Activated T-cell treated with anti-CD3 and anti-CD28 coated beads, Interleukin-2, amount 50 U/mL, for 4 hours (primary cell): ENCODE results near the gene SLC7A11. TPM values are rescaled to one million over a fixed set of nuclear protein-coding genes. Genes with fewer than 3 reads are reported as not detected.
"Not testable (repeated sequence)": the region's sequence is repeated elsewhere in the genome, so short reads cannot be mapped to it uniquely, and the experiment has no call there.

ENCODE experiments used
- ATAC-seq, 2 donors: fragments of 200-7000 bp; cut with Tn5 transposase; one replicate each; pipeline ENCODE4 v1.10.0; 2021
- DNase-seq: peaks from one replicate; pipeline ENCODE4 v3.0.0-alpha.2; 2020
- H3K27me3 Mint-ChIP-seq: one replicate; pipeline ENCODE4 v1.8.0; 2021; ENCODE audit warnings: low read depth, mixed read lengths
- H3K36me3 Mint-ChIP-seq: one replicate; pipeline ENCODE4 v1.8.0; 2022; ENCODE audit warnings: mixed read lengths; ENCODE audit not compliant: insufficient read depth
- H3K4me1 Mint-ChIP-seq: one replicate; pipeline ENCODE4 v1.8.0; 2021; ENCODE audit warnings: low read depth, mixed read lengths
- H3K4me3 Mint-ChIP-seq: one replicate; pipeline ENCODE4 v1.8.0; 2021; ENCODE audit warnings: mild to moderate bottlenecking, moderate library complexity, mixed read lengths
- H3K9me3 Mint-ChIP-seq: one replicate; pipeline ENCODE4 v1.8.0; 2021; ENCODE audit warnings: mixed read lengths
- total RNA-seq, 3 donors: library from RNA; stranded (reverse); gene quantifications; one replicate each; pipeline ENCODE4 v1.2.1, GENCODE V29; 2021

Gene SLC7A11
- total RNA-seq, 3 donors from 2014 or later: 0.63 to 1.2 (median 1.0) TPM

DNA sequence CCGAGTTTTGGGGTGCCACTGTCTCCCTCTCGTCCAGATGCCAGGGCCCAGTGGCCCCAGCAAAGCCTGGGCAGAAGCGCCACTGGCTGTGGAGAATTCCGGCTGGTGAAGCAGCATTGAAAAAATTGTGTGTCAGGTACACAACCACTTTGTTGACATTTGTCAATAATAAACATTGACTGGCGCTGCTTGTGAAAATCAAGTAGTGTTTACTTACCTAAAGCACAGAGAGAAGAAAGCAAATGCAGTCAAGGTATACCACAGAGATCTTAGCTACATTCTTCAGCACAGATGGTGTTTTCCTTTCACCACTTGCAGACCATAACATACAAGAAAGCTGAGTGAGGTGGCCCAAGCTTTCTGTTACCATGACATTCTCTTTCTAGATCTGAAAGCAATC, 14.5 kb upstream of the SLC7A11 start:
- peaks cover 2% of the 10 kb centered on the region for H3K4me1 Mint-ChIP-seq
- DNase-seq (no peak), ATAC-seq (no peak)
- H3K36me3 Mint-ChIP-seq: no peaks in the 10 kb centered on the region
- no peaks in the 10 kb centered on the region for H3K9me3 Mint-ChIP-seq
- H3K4me3 Mint-ChIP-seq: no peak overlapping the region
- no peaks in the 10 kb centered on the region for H3K27me3 Mint-ChIP-seq

DNA sequence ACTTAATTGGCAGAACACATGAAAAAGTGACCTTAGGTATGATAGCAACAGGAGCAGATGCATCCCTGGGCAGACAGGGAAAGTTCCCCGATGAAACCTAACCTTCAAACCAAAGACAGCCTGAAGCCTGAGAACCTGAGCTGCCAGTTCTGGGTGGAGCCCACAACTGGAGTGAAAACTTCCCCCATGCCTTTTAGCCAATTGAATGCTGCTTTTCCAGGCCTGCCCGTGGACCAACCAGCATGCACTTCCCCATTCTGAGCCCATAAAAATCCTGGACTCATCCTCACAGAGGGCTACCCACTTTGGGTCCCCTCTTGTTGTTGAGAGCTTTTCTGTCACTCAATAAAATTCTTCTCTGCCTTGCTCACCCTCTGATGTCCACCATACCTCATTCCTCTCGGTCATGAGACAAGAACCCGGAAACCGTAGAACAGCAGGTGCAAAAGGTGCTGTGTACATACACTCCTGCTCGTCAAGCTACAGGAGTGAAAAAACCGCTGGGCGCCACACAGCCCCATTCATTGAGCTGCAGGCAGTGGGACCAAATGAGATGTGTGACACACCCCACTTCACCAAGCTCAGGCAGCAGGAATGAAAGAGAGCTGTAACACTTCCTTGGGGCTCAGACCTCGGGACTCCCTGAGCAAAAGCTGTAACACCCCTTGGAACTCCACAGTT, 13.9 kb upstream of the SLC7A11 start:
- H3K9me3 Mint-ChIP-seq: no peaks in the 10 kb centered on the region
- DNase-seq (no peak), ATAC-seq (peak in 1 of 2 donors; percentile 37)
- peaks cover 2% of the 10 kb centered on the region for H3K4me1 Mint-ChIP-seq
- no peaks in the 10 kb centered on the region for H3K27me3 Mint-ChIP-seq
- H3K36me3 Mint-ChIP-seq: no peaks in the 10 kb centered on the region
- no peak overlapping the region for H3K4me3 Mint-ChIP-seq

DNA sequence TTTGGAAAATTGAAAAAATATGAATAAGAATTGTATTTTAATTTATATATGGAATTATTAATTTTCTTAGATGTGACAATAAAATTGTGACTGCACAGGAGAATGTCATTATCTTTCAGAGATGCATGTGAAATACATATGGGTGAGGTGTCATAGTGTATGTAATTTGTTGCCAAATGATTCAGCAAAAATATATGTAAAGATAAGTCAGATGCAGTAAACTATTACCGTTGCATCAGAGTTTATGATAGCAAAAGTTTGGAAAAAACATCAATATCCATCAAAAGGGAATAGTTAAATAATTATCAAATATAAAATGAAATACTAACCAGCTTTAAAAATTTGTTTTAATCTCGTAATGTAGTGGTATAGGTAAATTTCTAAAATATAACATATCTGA, 10.4 kb upstream of the SLC7A11 start:
- peaks cover 2% of the 10 kb centered on the region for H3K4me1 Mint-ChIP-seq
- H3K4me3 Mint-ChIP-seq: no peak overlapping the region
- no peaks in the 10 kb centered on the region for H3K9me3 Mint-ChIP-seq
- H3K27me3 Mint-ChIP-seq: no peaks in the 10 kb centered on the region
- no peak for ATAC-seq
- no peaks in the 10 kb centered on the region for H3K36me3 Mint-ChIP-seq
- no peak for DNase-seq

DNA sequence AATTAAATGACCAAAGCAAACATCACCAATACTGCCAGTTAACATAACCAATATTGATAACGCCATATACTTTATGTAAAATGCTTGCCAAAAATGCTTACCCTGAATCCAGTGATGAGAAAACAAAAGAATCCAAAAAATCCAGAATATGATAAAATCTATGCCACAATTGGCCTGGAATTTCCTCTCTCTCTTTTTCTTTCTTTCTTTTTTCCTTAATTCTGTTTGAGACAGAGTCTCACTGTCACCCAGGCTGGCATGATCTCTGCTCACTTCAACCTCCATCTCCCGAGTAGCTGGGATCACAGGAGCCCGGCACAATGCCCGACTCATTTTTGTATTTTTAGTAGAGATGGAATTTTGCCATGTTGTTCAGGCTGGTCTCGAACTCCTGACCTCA, 9.8 kb upstream of the SLC7A11 start:
- H3K4me3 Mint-ChIP-seq: no peak overlapping the region
- H3K36me3 Mint-ChIP-seq: no peaks in the 10 kb centered on the region
- no peaks in the 10 kb centered on the region for H3K9me3 Mint-ChIP-seq
- no peaks in the 10 kb centered on the region for H3K27me3 Mint-ChIP-seq
- no peak for ATAC-seq
- H3K4me1 Mint-ChIP-seq: peaks cover 2% of the 10 kb centered on the region
- no peak for DNase-seq

DNA sequence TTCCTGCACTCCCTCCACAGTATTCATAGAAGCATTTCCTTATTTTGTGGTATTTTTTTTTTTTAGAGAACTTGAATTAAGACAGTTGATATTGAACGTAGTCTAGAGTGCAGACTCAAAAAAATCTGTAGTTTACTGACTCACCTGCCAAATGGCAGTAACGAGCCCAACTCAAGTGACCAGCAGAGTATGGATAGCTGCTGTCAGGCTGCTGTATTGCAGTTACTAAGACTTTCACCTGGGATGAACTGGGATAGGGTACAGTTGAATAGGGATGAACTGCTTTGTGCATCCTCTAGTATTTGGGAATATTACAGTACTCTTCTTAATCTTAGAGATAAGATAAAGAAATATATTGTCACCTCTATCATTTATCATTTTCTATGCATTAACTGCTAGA, 7.0 kb upstream of the SLC7A11 start:
- no peak for ATAC-seq
- no peaks in the 10 kb centered on the region for H3K9me3 Mint-ChIP-seq
- no peaks in the 10 kb centered on the region for H3K27me3 Mint-ChIP-seq

DNA sequence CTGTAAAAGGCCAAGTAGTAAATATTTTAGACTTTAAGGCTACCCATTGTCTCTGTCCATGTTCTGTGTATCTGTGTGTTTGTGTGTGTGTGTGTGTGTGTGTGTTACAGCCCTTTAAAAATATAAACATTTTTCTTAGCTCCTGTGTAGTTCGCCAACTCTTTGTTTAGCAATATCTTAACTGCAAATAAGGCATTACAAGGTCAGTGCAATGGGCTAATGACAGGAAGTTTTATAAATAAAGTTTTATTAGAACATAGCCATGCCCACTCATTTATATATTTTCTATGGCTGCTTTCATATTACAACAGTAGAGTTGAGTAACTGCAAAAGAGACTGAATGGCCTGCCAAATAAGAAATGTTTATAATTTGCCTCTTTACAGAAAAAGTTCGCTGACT, 5.9 kb upstream of the SLC7A11 start:
- no peaks in the 10 kb centered on the region for H3K27me3 Mint-ChIP-seq
- no peaks in the 10 kb centered on the region for H3K4me1 Mint-ChIP-seq
- H3K9me3 Mint-ChIP-seq: no peaks in the 10 kb centered on the region
- DNase-seq: no peak
- no peak for ATAC-seq
- H3K4me3 Mint-ChIP-seq: no peak overlapping the region
- no peaks in the 10 kb centered on the region for H3K36me3 Mint-ChIP-seq

More for the DNA sequence above, 7.0 kb upstream of the SLC7A11 start:
- no peaks in the 10 kb centered on the region for H3K4me1 Mint-ChIP-seq
- no peak overlapping the region for H3K4me3 Mint-ChIP-seq
- DNase-seq: no peak
- H3K36me3 Mint-ChIP-seq: no peaks in the 10 kb centered on the region

DNA sequence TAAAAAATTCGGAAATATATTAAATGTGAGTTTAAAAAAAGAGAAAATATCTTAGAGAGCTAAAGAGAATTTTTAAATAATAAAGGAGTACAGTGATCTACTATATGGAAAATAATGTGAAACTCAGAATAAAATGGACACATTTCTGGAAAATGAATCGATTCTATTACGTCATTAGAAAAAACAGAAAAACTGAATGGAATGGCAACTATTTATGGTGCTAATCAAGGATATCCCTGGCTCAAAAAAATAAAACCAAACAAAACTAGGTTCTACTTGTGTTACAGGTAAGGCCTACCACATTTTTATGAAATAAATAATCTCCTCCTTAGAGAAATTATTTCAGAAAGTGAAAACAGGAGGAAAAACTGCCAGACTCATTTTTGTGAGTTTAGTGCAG, 5.5 kb upstream of the SLC7A11 start:
- ATAC-seq (no peak), DNase-seq (no peak)
- Mint-ChIP-seq H3K4me1 (no peaks in the 10 kb centered on the region), H3K4me3 (no peak overlapping the region), H3K9me3 (no peaks in the 10 kb centered on the region), H3K36me3 (no peaks in the 10 kb centered on the region), H3K27me3 (no peaks in the 10 kb centered on the region)

DNA sequence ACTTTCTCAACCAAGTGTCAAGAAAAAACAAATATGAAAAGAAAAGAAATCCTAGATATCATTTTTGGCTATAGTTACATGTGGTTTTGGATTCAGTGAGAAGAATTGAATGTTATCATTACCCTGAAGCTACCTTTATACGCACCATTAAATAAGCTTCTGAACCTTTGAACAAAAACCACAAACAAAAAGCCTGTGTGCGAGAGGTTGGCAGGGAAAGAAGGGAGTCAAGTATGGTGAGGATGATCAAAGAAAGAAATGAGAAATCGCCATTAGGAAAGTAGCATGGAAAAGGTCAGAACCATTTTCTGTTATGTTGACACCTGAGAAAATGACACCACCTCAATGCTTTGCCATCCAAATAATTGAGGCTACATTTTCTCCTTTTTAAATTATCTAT, 1.2 kb upstream of the SLC7A11 start:
- Mint-ChIP-seq H3K4me1 (peaks cover 14% of the 10 kb centered on the region), H3K4me3 (no peak overlapping the region), H3K36me3 (no peaks in the 10 kb centered on the region), H3K9me3 (no peaks in the 10 kb centered on the region), H3K27me3 (no peaks in the 10 kb centered on the region)
- DNase-seq (no peak), ATAC-seq (no peak)

DNA sequence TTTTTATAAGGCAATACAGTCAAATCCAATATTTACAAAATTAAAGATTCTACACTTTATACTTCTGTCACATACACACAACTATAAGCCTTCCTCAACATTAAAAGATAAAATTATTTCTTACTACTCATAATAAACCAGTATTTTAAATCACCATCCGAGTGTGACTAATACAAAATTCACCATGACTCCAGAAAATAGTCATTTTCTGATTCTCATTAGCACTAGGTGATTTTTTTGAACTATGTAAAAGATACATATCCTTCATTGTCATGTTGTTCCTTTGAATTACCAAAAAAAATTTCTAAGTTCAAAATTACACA, 646 bp upstream of the SLC7A11 start:
- no peaks in the 10 kb centered on the region for H3K36me3 Mint-ChIP-seq
- peaks cover 14% of the 10 kb centered on the region for H3K4me1 Mint-ChIP-seq
- no peak overlapping the region for H3K4me3 Mint-ChIP-seq
- H3K9me3 Mint-ChIP-seq: no peaks in the 10 kb centered on the region
- no peaks in the 10 kb centered on the region for H3K27me3 Mint-ChIP-seq
- DNase-seq (no peak), ATAC-seq (no peak)

DNA sequence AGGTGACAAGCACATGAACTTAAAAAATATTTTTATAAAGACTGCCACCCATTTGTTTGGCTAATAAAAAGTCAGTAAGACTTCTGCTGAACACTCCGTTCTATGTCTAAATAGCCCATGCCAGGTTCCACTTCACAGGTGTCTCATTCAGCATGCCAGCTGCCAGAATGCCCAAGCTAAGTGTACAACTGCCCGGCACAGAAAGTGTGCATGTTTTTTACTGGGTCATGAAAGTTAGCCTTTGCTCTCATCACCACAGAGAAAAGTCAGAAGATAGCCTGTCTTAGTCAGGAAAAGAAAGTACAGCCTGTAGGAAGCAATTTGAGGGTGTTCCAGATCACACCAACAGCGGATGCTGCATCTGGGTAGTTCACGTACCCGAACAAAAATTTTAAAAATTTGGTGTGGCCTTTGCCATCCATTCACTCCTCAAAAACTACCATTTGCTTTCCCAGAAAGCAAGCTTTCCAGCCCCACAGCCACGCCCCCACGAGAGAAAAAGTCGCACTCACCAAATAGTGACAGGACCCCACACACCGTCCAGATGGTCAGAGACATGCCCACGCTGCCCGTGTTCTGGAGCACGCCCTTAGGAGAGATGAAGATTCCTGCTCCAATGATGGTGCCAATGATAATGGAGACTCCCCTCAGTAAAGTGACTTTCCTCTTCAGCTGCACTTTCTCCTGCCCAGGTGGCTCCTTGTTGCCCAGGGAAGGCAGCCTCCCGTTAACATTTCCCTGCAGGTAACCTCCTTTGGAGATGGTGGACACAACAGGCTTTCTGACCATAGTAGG, 671 bp downstream of the SLC7A11 start:
- H3K9me3 Mint-ChIP-seq: no peaks in the 10 kb centered on the region
- H3K36me3 Mint-ChIP-seq: no peaks in the 10 kb centered on the region
- H3K4me3 Mint-ChIP-seq: peak overlapping the region; percentile 81
- DNase-seq: no peak
- peaks cover 14% of the 10 kb centered on the region for H3K4me1 Mint-ChIP-seq
- no peak for ATAC-seq
- no peaks in the 10 kb centered on the region for H3K27me3 Mint-ChIP-seq

DNA sequence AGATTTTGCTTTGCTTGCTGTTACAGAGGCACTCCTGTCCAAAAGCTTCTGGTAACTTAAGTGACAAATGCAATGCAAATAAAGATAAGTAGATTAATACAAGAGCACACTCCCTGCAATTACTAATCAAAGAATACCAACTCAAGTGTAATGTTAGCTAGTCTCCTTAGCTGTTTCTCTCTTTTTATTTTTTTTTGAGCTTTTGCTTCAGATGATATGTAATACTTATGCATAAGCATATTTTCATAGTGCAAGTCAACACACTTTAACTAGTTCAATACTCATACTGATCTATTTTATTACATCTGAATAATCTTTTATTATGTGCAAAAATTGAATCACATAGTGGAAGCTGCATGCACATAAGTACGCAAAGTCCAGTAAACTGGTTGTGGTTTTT, 2.7 kb downstream of the SLC7A11 start:
- Mint-ChIP-seq H3K27me3 (no peaks in the 10 kb centered on the region), H3K4me3 (no peak overlapping the region), H3K36me3 (no peaks in the 10 kb centered on the region), H3K9me3 (no peaks in the 10 kb centered on the region), H3K4me1 (peaks cover 17% of the 10 kb centered on the region)
- DNase-seq (no peak), ATAC-seq (no peak)

DNA sequence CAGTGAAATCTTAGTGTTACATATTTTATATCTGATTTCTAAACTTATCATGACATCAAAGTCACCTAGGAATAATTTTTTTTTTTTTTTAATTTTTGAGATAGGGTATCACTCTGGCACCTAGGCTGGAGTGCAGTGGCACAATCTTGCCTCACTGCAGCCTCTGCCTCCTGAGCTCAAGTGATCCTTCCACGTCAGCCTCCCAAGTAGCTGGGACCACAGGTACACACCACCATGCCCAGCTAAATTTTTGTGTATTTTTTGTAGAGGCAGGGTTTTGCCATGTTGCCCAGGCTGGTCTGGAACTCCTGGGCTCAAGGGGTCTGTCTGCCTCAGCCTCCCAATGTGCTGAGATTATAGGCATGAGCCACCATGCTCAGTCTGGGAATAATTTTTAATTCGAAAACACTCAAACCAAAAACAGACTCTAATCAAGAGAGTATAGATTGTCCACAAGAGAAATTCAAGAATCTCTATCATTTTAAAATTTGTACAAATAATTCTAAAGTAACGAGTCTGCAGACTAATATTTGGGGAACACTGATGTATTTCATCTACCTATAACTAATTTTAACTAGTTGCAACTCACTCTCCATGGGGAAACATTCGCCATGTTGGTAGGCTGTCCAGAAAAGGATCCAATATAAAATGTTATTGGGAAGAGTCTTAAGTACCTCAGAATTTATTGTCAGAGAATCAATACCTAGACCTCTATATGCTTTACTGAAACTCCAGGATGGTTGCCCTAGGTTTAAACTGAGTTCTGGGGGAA, 3.4 kb downstream of the SLC7A11 start:
- H3K36me3 Mint-ChIP-seq: no peaks in the 10 kb centered on the region
- no peak overlapping the region for H3K4me3 Mint-ChIP-seq
- ATAC-seq (no peak), DNase-seq (no peak)
- H3K27me3 Mint-ChIP-seq: no peaks in the 10 kb centered on the region
- H3K4me1 Mint-ChIP-seq: peaks cover 17% of the 10 kb centered on the region
- H3K9me3 Mint-ChIP-seq: no peaks in the 10 kb centered on the region

DNA sequence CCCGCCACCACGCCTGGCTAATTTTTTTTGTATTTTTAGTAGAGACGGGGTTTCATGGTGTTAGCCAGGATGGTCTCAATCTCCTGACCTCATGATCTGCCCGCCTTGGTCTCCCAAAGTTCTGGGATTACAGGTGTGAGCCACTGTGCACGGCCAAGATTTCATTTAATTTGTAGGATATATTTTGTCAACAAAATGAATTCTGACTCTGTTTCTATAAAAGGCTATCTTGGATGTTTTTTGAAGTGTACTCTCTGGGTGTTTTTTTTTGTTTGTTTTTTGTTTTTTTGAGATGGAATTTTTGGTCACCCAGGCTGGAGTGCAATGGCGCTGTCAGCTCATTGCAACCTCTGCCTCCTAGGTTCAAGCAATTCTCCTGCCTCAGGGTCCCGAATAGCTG, 5.0 kb downstream of the SLC7A11 start:
- H3K9me3 Mint-ChIP-seq, H3K36me3 Mint-ChIP-seq, DNase-seq, ATAC-seq, H3K27me3 Mint-ChIP-seq, H3K4me3 Mint-ChIP-seq: not testable (repeated sequence)
- H3K4me1 Mint-ChIP-seq: peaks cover 14% of the 10 kb centered on the region

DNA sequence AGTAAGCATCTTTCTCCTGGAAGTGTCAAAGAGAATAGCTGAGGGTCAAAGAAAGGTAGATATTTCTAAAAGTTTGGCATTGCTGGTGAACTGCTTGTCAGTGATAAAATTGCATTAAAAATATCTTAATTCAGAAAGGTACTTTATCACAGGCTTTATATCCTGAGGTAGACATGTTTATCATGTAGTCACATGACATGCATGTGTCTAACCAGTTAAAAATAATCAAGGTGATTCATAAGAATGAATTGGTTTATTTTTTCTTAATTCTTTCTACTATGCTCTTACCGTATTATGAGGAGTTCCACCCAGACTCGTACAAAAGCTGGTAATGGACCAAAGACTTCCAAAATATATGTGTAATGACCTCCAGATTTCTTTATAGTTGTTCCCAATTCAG, 6.1 kb downstream of the SLC7A11 start:
- Mint-ChIP-seq H3K36me3 (no peaks in the 10 kb centered on the region), H3K27me3 (no peaks in the 10 kb centered on the region), H3K9me3 (no peaks in the 10 kb centered on the region), H3K4me1 (peaks cover 3% of the 10 kb centered on the region), H3K4me3 (no peak overlapping the region)
- ATAC-seq (no peak), DNase-seq (no peak)
